ENCODE data around the gene PIP5K1A.
A peak's percentile ranks its signal among the peaks of the same experiment; 100 is the strongest.

The PIP5K1A gene, protein sequence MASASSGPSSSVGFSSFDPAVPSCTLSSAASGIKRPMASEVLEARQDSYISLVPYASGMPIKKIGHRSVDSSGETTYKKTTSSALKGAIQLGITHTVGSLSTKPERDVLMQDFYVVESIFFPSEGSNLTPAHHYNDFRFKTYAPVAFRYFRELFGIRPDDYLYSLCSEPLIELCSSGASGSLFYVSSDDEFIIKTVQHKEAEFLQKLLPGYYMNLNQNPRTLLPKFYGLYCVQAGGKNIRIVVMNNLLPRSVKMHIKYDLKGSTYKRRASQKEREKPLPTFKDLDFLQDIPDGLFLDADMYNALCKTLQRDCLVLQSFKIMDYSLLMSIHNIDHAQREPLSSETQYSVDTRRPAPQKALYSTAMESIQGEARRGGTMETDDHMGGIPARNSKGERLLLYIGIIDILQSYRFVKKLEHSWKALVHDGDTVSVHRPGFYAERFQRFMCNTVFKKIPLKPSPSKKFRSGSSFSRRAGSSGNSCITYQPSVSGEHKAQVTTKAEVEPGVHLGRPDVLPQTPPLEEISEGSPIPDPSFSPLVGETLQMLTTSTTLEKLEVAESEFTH

DNA sequence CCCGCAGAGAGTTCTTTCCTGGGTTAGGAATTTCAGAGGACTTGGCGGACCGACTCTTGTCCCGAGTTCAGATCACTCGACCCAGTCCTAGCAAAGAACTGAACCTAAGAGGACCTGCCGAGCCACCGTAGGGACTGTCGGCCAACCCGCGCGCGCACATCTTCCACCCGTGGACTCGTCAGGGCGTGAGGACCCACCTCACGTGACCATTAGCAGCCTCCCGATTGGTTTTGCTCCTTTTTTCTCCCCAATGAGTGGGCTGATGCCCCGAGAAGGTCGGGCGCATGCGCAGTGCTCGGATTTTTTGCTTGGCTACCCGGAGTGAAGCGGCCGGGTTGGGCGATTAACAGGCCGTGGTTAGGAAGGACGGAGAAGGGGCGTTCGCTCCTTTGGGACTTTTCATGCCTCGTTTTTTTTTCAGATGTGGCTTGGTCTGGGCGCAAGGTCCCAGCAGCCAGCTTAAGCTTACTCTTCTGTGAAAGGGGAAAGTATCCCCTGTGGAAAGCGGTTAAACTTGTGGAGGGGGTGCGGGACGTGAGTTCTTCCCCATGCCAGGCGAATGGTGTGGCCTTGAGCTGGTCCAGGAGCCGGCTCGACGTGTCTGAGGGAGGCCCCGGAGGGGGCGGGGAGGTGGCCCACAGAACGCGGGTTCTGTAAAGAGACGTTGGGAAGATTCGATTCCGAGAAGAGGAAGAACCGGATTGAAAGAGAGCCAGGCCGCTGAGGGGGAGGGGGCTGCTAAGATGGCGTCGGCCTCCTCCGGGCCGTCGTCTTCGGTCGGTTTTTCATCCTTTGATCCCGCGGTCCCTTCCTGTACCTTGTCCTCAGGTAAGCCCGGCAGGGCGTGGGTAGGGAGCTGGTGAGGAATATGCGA is at the start of gene PIP5K1A:
PIP5K1A (plus strand) TSS at position 299 of the 874 bp plus-strand sequence; CDS start at position 744, 445 bp downstream.
- TF ChIP-seq CTCF (conservative IDR thresholded peaks at IDR 0.05; ENCODE audit: low read depth, low read length): no peak
- H3K4me3 ChIP-seq (ENCODE audit: low read length): peak within 1 kb of the TSS; percentile 100
- peak; percentile 85 for DNase-seq (ENCODE audit: low read depth)

DNA sequence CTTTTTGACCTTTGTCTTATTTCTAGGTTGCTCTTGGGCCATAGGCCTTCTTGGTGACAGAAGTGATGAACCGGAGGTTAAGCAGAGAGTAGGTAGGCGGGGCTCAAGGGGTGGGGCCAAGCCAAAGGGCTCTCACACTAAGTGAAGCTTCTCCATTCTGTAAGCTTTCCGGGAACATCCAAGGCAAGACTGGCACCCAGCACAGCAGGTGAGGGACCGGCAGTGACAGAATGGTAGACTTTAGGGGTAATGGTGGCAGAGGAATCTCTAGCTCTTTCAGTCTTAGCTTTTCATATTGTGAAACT is 41.9 kb upstream of the PIP5K1A start, which contains the start of gene TNFAIP8L2:
TNFAIP8L2 (plus strand) TSS at position 135 of the 305 bp plus-strand sequence. CDS start 2,049 bp downstream, outside the sequence.
- no peak for DNase-seq (ENCODE audit: low read depth)
- H3K4me3 ChIP-seq (ENCODE audit: low read length): no peak within 1 kb of the TSS
- TF ChIP-seq CTCF (conservative IDR thresholded peaks at IDR 0.05; ENCODE audit: low read depth, low read length): no peak

GRCh38 chr1:151157067-151157531 is 41.3 kb upstream of the PIP5K1A start:
- H3K4me3 ChIP-seq (ENCODE audit: low read length): no peak overlapping the region
- TF ChIP-seq CTCF (conservative IDR thresholded peaks at IDR 0.05; ENCODE audit: low read depth, low read length): no peak
- no peak for DNase-seq (ENCODE audit: low read depth)

DNA sequence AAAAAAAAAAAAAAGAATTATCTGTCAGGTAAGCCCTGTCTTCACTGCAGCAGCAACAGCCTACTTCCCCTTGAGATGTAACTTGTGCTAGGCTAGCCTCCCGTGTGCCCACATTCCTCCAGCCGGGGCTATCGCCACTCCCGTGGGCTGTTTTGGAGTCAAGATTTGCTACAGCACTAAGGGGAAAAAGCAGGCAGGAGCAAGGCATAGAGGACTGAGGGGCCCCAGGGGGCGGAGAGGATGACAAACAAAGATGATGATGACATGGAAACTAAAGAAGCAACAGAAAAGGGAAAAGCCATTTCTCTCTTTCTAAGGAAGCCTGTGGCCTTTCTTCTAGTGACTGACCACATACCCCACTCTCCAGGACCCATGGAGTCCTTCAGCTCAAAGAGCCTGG is 40.0 kb upstream of the PIP5K1A start:
- TF ChIP-seq CTCF (conservative IDR thresholded peaks at IDR 0.05; ENCODE audit: low read depth, low read length): no peak
- DNase-seq (ENCODE audit: low read depth): no peak
- H3K4me3 ChIP-seq (ENCODE audit: low read length): no peak overlapping the region

GRCh38 chr1:151158751-151159251 is 39.6 kb upstream of the PIP5K1A start:
- no peak overlapping the region for H3K4me3 ChIP-seq (ENCODE audit: low read length)
- no peak for TF ChIP-seq CTCF (conservative IDR thresholded peaks at IDR 0.05; ENCODE audit: low read depth, low read length)
- DNase-seq (ENCODE audit: low read depth): no peak

- no peak for TF ChIP-seq CTCF (conservative IDR thresholded peaks at IDR 0.05; ENCODE audit: low read depth, low read length)
- no peak overlapping the region for H3K4me3 ChIP-seq (ENCODE audit: low read length)
- DNase-seq (ENCODE audit: low read depth): no peak
Observed at GRCh38 chr1:151159373-151159772, 39.0 kb upstream of the PIP5K1A start.
